Activated T-helper 1 cell treated with Interleukin-2 at 50 U/mL for 16 hours (primary cell): ENCODE data around the gene ITSN1.

ENCODE experiments used
- DNase-seq: peaks from one replicate; pipeline ENCODE4 v3.0.0-alpha.2; 2020; ENCODE audit warnings: low read depth

Gene ITSN1

DNA sequence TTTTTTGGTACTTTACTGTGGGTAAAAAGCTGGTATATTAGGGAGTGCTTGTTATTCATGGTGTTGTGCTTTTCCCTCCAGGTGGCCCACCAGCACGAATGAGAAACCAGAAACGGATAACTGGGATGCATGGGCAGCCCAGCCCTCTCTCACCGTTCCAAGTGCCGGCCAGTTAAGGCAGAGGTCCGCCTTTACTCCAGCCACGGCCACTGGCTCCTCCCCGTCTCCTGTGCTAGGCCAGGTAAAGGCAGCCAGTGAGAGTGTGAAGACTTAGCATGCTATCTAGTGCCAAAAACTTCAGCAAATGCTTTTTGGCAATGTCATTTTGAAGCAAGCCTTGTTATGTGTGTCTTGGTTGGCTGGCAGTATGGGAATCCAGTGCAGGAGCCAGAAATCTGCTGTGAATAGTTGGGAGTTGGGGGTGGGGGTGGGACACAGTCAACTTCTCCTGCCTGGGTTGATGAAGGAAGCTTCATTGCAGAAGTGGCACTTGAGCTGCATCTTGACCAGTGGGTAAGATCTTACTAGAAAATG lies 171.6 kb downstream of the ITSN1 start:
- DNase-seq = no peak

GRCh38 chr21:33815143-33815707 lies 172.9 kb downstream of the ITSN1 start:
- DNase-seq = no peak

GRCh38 chr21:33816174-33816573 lies 173.9 kb downstream of the ITSN1 start:
- no peak for DNase-seq

- no peak for DNase-seq
These were observed 174.8 kb downstream of the ITSN1 start for GRCh38 chr21:33817138-33817537.

GRCh38 chr21:33817663-33818451 lies 175.6 kb downstream of the ITSN1 start:
- DNase-seq = no peak

- DNase-seq = no peak
These were observed 178.0 kb downstream of the ITSN1 start for GRCh38 chr21:33820230-33820770.

- DNase-seq = no peak
These were observed 178.5 kb downstream of the ITSN1 start for GRCh38 chr21:33820798-33821197.

DNA sequence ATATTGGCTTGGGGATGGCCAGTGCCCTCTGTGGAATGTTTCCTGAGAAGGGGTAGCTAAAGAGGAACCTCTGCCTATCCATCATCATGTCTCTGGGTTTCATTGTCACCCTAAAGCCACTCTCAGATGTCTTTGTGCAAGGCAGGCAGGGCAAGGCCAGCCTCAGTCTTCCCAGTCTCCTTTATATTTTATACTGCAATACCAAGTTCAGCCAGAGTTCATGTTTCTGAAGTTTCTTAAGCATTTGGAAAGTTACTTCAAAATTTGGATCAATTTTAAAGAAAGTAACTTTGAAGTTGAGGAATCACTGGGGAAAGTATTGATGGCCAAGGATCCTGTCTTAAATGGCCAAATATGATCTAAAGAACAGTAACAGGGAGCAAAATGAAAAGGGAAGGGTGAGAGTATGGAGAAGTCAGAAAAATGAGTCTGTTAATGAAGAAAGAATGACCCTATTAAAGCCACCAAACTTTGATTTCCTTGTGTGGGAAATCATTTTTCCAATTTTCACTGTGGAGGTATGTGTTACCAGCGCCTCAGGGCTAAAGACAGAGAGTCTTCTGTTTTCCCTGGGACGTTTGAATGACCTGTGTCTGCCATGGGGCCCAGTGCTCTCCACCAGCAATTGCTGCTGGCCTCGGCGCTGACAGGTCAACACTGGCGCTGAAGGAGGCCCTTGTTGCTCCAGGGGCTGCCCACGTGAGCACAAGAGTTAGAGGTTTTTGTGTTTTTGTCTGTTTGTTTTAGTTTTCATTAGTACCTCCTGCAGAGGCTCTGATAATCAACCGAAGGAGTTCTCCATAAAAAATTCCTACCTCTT lies 179.4 kb downstream of the ITSN1 start:
- DNase-seq = no peak

GRCh38 chr21:33824156-33824941 lies 182.0 kb downstream of the ITSN1 start:
- DNase-seq = no peak

- DNase-seq = no peak
These were observed 183.1 kb downstream of the ITSN1 start for GRCh38 chr21:33825419-33825818.

GRCh38 chr21:33825915-33826314 lies 183.6 kb downstream of the ITSN1 start:
- no peak for DNase-seq

- no peak for DNase-seq
These were observed 185.8 kb downstream of the ITSN1 start for GRCh38 chr21:33828083-33828482.

DNA sequence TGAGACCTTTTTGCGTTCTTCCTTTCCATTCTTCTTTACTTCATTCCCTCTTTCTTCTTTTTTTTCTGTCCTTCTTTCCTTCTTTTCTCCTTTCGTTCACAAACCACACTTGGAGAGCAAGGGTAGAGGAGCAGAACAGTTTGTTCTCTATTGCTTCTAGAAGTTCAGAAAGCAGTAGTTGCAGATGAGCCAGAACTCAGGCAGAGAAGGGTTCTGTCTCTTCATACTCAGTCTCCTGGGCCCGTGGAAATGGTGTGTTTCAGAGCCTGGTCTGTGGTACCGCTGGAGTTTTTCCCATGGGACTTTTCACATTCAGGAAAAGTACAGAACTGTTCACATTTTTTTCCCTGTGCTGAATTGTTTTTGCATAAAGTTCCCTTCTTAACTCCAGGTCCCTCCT lies 186.3 kb downstream of the ITSN1 start:
- no peak for DNase-seq

GRCh38 chr21:33829844-33830243 lies 187.5 kb downstream of the ITSN1 start:
- no peak for DNase-seq

DNA sequence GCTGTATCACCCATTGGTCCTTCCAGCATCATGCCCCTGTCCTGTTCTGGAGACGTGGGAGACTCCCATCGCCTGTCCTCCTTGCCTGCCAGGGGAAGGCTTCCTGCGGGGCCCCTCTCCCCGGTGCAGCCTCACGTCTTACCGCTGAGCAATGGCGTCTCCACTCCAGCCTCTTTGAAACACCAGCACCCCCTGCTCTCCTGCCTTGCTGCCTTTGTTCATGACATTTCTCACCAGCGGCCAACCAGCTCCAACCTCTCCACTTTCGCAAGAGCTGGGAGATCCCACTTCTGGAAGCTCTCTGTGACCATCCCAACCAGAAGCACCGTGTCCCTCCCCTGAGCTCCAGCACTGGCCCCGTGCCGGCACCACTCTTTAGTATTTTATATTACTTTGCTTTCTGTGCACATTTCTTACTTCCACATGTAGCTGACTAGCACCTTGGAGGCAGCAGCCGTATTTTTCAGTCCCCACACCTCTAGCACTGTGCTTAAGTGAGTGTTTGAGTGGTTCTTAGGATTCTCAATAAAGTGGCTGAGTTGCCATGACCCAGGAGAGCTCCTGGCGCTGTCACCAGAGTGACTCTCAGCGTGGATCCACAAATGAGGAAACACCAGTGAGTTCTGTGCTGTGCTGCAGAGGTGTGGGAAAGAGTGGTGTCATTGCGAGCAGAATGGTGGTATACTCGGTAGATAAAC lies 189.8 kb downstream of the ITSN1 start:
- DNase-seq = no peak

DNA sequence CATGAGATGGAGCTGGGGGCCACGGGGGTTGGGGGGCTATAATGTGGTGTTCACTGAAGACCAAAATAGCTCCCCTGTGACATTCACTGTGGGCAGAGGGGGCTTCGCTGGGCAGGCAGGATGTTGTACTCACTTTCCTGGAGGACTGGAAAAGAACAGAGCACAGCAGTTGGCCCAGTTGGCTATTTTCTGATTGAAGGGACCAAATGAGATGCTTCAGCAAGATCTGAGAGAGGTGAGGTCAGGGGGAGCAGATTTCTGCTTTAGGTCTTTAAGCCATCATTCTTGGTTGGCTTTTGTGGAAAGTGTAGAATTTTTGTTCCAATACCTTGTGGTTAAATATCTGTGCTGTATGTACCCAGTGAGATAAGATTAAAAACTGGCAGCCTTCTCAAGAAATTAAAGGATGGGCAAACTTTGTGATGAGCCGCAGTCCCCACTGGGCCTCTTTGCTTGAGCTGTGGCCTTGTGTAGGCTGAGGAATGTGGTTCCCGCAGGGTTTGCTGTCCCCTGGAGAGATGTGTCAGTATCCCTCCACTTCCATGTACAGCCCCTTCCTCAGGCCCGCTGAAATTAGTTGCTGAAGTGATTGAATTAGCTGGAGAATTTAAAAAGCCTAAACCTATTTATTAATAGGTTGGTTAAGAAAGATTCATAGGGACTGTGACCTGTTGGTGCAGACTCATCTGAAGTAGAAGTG lies 192.7 kb downstream of the ITSN1 start:
- no peak for DNase-seq

- no peak for DNase-seq
These were observed 193.6 kb downstream of the ITSN1 start for GRCh38 chr21:33835920-33836319.

GRCh38 chr21:33836408-33836807 lies 194.1 kb downstream of the ITSN1 start:
- no peak for DNase-seq

DNA sequence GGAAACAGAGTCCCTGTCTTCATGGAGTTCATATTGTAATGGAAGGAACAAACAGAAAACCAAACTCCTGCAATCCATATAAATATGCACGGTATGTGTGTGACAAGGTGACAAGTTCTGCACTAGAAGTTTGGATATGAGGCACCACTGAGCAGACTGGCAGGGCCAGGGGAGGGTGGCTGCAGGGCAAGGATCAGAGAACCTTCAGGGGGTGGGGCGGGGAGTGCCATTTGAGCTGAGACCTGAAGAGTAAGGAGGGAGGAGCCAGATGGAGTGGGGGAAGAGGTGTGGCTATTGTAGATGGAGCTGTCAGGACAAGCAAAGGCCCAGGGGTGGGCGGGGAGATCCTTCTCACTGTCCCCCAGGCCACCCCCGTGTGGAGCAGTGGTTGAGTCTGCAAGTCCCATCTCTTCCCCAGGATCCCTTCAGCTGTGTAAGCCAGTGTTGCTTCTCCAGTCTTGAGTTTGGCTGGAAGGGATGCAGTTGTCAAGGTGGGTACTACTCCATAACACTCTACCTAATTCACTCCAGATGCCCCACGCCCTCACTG lies 196.9 kb downstream of the ITSN1 start:
- DNase-seq = no peak

- DNase-seq = no peak
These were observed 197.5 kb downstream of the ITSN1 start for GRCh38 chr21:33839806-33840205.
